Breast epithelium (tissue), 4 donors: ENCODE results near the gene C5orf46. TPM values are rescaled to one million over a fixed set of nuclear protein-coding genes. Genes with fewer than 3 reads are reported as not detected.
"Not testable (repeated sequence)": the region's sequence is repeated elsewhere in the genome, so short reads cannot be mapped to it uniquely, and the experiment has no call there.

ENCODE experiments used
- DNase-seq, 2 donors: peaks; one replicate each; pipeline ENCODE4 v3.0.0-alpha.2; 2019; ENCODE audit warnings: low spot score in 2 of 2
- H3K27ac ChIP-seq, 2 donors: fragments of 200-600 bp; sonication (generic) in 1 of 2; one replicate each; pipeline ENCODE4 v1.5.1; 2016 to 2019; ENCODE audit warnings: mild to moderate bottlenecking in 1 of 2
- H3K27me3 ChIP-seq, 2 donors: fragments of 200-600 bp; sonication (generic) in 1 of 2; one replicate each; pipeline versions ENCODE4 v1.5.1 to v1.6.0; 2017 to 2019; ENCODE audit warnings: control low read depth in 1 of 2, mild to moderate bottlenecking in 1 of 2
- H3K36me3 ChIP-seq: fragments of 200-600 bp; one replicate; pipeline ENCODE4 v1.5.1; 2019
- H3K4me1 ChIP-seq, 2 donors: fragments of 200-600 bp; sonication (generic); one replicate each; pipeline ENCODE4 v1.5.1; 2016 to 2019; ENCODE audit warnings: control low read depth in 1 of 2
- H3K4me3 ChIP-seq, 3 donors: fragments of 200-600 bp; sonication (generic); 1 replicate in 2 of 3; 2 replicates in 1 of 3; pipeline ENCODE4 v1.5.1; 2016 to 2019; ENCODE audit warnings: mild to moderate bottlenecking in 3 of 3, moderate library complexity in 2 of 3
- H3K9me3 ChIP-seq, 2 donors: fragments of 200-600 bp; sonication (generic) in 1 of 2; one replicate each; pipeline ENCODE4 v1.5.1; 2016 to 2019; ENCODE audit warnings: control low read depth in 1 of 2
- POLR2A ChIP-seq: fragments of 450-650 bp; IDR thresholded peaks from one replicate; pipeline ENCODE4 v1.6.1; 2016; ENCODE audit warnings: antibody characterized with exemption, mild to moderate bottlenecking, moderate library complexity
- POLR2AphosphoS5 ChIP-seq, 3 donors: sonication (generic); formaldehyde crosslinking; IDR thresholded peaks; one replicate each; pipeline ENCODE4 v1.6.1; 2017; ENCODE audit warnings: antibody characterized with exemption in 3 of 3
- intact Hi-C: fragments of 100-400 bp; cut with DNase I; formaldehyde crosslinking; loops from one replicate; pipeline ENCODE4 v1.15.1; 2023; ENCODE audit warnings: low total_unique reads
- total RNA-seq, 3 donors: library from RNA; depleted of rRNA; stranded (reverse); fragments of >200 nt; gene quantifications; one replicate each; pipeline ENCODE4 v1.1.0, GENCODE V29; 2016
- TF ChIP-seq, protein P1 (sequence below), 3 donors: fragments of 450-650 bp; IDR thresholded peaks; one replicate each; pipeline ENCODE4 v1.5.1; 2016 to 2017; ENCODE audit warnings: antibody characterized with exemption in 3 of 3, mild to moderate bottlenecking in 3 of 3, moderate library complexity in 3 of 3

Gene C5orf46
- total RNA-seq, 3 donors from 2014 or later, result 5.2 to 9.4 TPM; not detected in 1

DNA sequence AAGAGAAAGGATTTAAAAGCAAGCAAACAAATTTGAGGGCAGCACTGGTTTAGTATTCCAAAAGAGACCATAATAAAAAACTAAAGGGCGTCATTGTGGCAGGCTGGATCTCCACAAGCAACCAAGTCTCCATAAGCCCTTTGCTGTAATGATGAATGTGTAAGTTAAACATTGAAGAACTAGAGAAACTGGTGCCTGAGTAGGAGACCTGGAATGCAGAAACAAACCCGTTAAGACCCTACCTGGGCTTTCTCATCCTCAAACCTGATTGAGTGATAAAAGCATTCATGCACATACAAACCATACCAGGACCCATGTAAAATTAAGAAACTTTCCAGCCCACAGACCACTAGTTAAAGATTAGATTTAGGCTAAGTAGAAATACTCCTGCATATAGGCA lies 29.7 kb downstream of the C5orf46 start:
- Histone ChIP-seq H3K4me1 (no peaks in the 10 kb centered on the region), H3K9me3 (no peaks in the 10 kb centered on the region), H3K36me3 (no peaks in the 10 kb centered on the region), H3K4me3 (no peak overlapping the region), H3K27ac (no peak overlapping the region), H3K27me3 (no peaks in the 10 kb centered on the region)
- intact Hi-C loops, result no loop called here
- DNase-seq, result no peak
- TF ChIP-seq, protein P1, sequence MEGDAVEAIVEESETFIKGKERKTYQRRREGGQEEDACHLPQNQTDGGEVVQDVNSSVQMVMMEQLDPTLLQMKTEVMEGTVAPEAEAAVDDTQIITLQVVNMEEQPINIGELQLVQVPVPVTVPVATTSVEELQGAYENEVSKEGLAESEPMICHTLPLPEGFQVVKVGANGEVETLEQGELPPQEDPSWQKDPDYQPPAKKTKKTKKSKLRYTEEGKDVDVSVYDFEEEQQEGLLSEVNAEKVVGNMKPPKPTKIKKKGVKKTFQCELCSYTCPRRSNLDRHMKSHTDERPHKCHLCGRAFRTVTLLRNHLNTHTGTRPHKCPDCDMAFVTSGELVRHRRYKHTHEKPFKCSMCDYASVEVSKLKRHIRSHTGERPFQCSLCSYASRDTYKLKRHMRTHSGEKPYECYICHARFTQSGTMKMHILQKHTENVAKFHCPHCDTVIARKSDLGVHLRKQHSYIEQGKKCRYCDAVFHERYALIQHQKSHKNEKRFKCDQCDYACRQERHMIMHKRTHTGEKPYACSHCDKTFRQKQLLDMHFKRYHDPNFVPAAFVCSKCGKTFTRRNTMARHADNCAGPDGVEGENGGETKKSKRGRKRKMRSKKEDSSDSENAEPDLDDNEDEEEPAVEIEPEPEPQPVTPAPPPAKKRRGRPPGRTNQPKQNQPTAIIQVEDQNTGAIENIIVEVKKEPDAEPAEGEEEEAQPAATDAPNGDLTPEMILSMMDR (IDR thresholded peaks at IDR 0.05), result no peak
- TF ChIP-seq POLR2A, result no peak
- no peak for TF ChIP-seq POLR2AphosphoS5 (IDR thresholded peaks at IDR 0.05)

DNA sequence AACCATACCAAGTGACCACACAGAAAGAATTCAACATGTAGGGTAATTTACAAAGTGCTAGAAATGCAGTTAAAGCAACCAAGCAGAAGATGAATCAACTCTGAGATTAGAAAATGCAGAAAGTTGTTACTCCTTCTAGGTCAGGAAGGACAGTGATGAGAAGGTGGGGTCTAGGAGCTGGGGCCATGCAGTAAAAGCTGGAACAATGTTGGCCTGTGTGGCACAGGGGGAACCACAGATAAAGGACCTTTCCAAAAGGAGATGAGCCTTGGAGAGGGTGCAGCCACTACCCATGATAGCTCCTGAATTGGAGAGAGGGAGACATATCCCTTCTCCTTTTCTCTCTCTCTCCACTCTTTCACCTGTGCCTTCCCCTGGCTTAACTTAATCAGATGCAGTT lies 30.2 kb downstream of the C5orf46 start:
- TF ChIP-seq POLR2AphosphoS5 (IDR thresholded peaks at IDR 0.05), result no peak
- TF ChIP-seq, protein P1 (IDR thresholded peaks at IDR 0.05), result no peak
- TF ChIP-seq POLR2A, result no peak
- no peaks in the 10 kb centered on the region for H3K4me1 ChIP-seq
- no peaks in the 10 kb centered on the region for H3K36me3 ChIP-seq
- no peak for DNase-seq
- no peak overlapping the region for H3K27ac ChIP-seq
- H3K4me3 ChIP-seq, result no peak overlapping the region
- no peaks in the 10 kb centered on the region for H3K9me3 ChIP-seq
- intact Hi-C loops, result no loop called here
- H3K27me3 ChIP-seq, result no peaks in the 10 kb centered on the region

DNA sequence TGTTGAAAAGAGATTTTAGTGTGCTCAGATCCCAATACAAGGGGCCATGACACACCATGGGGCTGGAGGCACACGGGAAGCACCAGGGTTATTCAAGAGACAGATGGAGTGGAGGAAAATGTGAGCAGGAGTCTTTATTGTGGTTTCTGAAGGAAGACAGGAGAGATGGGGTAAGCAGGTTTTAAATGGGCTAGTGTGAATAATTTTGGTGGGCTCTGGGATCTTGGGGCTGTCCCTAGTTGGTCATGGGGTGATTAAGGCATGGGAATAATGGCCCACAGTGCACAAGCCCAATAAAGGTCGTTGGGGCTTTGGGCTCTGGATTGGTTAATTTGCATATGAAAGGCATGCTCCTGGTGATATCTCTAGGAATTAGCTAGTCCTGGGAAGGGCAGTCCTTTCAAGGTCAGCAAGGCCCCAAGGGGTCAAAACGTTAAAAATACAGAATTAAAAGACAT lies 31.4 kb downstream of the C5orf46 start:
- no peaks in the 10 kb centered on the region for H3K9me3 ChIP-seq
- TF ChIP-seq POLR2AphosphoS5 (IDR thresholded peaks at IDR 0.05) (no peak), POLR2A (no peak)
- TF ChIP-seq, protein P1 (IDR thresholded peaks at IDR 0.05), result no peak
- no peaks in the 10 kb centered on the region for H3K4me1 ChIP-seq
- H3K36me3 ChIP-seq, result no peaks in the 10 kb centered on the region
- no peaks in the 10 kb centered on the region for H3K27me3 ChIP-seq
- H3K27ac ChIP-seq, result no peak overlapping the region
- intact Hi-C loops, result no loop called here
- H3K4me3 ChIP-seq, result no peak overlapping the region
- no peak for DNase-seq

DNA sequence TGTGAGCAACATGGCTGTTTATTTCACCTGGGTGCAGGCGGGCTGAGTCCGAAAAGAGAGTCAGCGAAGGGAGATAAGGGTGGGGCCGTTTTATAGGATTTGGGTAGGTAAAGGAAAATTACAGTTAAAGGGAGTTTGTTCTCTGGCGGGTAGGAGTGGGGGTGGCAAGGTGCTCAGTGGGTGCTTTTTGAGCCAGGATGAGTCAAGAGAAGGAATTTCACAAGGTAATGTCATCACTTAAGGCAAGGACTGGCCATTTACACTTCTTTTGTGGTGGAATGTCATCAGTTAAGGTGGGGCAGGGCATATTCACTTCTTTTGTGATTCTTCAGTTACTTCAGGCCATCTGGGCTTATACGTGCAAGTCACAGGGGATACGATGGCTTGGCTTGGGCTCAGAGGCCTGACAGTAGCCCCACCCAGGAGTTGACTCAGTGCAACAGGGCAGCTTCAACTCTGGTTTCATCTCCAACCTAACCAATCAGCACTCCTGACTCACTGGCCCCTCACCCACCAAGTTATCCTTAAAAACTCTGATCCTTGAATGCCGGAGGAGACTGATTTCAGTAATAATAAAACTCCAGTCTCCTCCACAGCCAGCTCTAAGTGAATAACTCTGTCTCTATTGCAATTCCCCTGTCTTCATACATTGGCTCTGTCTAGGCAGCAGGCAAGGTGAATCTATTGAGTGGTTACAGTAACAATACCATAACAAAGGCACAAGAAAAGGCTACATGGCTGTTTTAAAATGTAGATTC lies 32.0 kb downstream of the C5orf46 start:
- DNase-seq, H3K4me1 ChIP-seq, H3K27ac ChIP-seq, H3K9me3 ChIP-seq, H3K36me3 ChIP-seq, H3K27me3 ChIP-seq, intact Hi-C loops, H3K4me3 ChIP-seq: not testable (repeated sequence)

DNA sequence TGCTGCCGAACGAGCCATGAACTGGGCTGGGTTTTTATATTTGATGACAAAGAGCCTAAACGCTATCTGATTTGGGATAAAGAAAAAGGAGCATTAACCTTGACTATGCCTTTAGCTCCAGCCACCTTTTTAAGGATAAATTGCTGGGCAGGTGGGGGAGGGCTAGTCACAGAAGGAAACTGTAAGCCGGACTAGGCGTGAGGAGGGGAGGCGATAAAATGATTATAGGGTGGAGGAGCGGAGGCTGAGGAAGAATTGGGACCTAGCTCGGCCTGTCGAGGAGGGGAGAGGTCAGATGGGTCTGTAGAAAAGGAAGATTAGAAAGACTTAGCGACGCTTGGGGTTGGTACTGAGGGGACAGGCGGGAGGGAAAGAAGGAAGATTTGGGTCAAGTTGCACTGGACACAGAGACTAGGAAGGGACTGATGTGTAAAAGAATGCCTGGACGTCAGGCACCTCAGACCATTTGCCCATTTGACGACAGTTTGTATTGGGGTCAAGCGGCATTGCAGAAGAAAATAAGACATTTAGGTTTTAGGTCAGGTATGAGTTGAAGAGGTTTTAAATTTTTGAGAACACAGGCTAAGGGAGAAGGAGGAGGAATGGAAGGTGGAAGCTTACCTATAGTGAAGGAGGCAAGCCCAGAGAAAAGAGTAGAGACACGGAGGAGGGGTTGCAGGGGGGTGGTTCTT lies 33.4 kb downstream of the C5orf46 start:
- H3K36me3 ChIP-seq, H3K4me3 ChIP-seq, H3K27ac ChIP-seq, H3K4me1 ChIP-seq, H3K9me3 ChIP-seq, H3K27me3 ChIP-seq, DNase-seq, intact Hi-C loops: not testable (repeated sequence)

DNA sequence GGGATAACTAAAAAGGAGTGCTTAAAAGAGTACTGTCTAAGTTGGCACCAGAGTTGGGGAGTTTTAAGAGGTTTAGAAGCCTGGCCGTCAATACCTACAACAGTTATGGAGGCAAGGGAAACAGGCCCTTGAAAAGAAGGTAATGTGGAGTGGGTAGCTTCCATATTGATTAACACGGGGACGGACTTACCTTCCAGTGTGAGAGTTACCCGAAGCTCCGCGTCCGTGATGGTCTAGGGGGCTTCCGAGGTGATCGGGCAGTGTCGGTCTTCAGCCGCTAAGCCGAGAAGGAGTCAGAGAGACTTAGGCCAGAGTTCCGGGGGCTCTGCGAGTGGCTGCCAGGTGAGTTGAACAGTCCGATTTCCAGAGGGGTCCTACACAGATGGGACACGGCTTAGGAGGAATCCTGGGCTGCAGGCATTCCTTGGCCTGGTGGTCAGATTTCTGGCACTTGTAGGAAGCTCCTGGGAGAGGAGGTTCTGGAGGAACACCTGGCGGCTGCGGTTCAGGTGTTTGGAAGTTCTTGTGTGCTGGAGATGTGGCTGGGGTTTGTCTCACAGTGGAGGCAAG lies 34.3 kb downstream of the C5orf46 start:
- H3K4me3 ChIP-seq, H3K4me1 ChIP-seq, DNase-seq, H3K27me3 ChIP-seq, H3K27ac ChIP-seq, H3K9me3 ChIP-seq, H3K36me3 ChIP-seq, intact Hi-C loops: not testable (repeated sequence)

DNA sequence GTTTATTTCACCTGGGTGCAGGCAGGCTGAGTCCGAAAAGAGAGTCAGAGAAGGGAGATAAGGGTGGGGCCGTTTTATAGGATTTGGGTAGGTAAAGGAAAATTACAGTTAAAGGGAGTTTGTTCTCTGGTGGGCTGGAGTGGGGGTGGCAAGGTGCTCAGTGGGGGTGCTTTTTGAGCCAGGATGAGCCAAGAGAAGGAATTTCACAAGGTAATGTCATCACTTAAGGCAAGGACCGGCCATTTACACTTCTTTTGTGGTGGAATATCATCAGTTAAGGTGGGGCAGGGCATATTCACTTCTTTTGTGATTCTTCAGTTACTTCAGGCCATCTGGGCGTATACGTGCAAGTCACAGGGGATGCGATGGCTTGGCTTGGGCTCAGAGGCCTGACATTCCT lies 36.4 kb downstream of the C5orf46 start:
- H3K27ac ChIP-seq, intact Hi-C loops, DNase-seq, H3K9me3 ChIP-seq, H3K36me3 ChIP-seq, H3K4me3 ChIP-seq, H3K4me1 ChIP-seq, H3K27me3 ChIP-seq: not testable (repeated sequence)
